Mesendoderm (in vitro differentiated cells): Measurements from ENCODE around the gene GPR176.
A peak's percentile ranks its signal among the peaks of the same experiment; 100 is the strongest.

ENCODE experiments used
- DNase-seq: peaks from one replicate; pipeline ENCODE4 v3.0.0; 2013
- H2AK5ac ChIP-seq: 2 replicates; pipeline ENCODE4 v1.6.1; 2013; ENCODE audit warnings: low read length, inconsistent platforms
- H2BK120ac ChIP-seq: 2 replicates; pipeline ENCODE4 v1.6.1; 2013; ENCODE audit warnings: low read depth, mild to moderate bottlenecking, low read length, moderate library complexity, mixed read lengths
- H2BK15ac ChIP-seq: replicated peaks from 2 replicates; pipeline ENCODE4 v1.6.1; 2013; ENCODE audit warnings: low read depth, mild to moderate bottlenecking, moderate library complexity
- H2BK5ac ChIP-seq: 2 replicates; pipeline ENCODE4 v1.6.1; 2013; ENCODE audit warnings: low read length, inconsistent platforms
- H3K18ac ChIP-seq: 2 replicates; pipeline ENCODE4 v1.6.1; 2013; ENCODE audit warnings: mild to moderate bottlenecking, low read length, mixed read lengths
- H3K23ac ChIP-seq: one replicate; pipeline ENCODE4 v1.6.1; 2013; ENCODE audit warnings: low read length
- H3K27ac ChIP-seq: 2 replicates; pipeline ENCODE4 v1.5.1; 2013; ENCODE audit warnings: low read depth, mild to moderate bottlenecking, inconsistent platforms, low read length, moderate library complexity
- H3K27me3 ChIP-seq: 2 replicates; pipeline ENCODE4 v1.6.1; 2013; ENCODE audit warnings: low read length, control low read depth, mild to moderate bottlenecking, inconsistent platforms; ENCODE audit not compliant: insufficient read depth, poor library complexity
- H3K36me3 ChIP-seq: 2 replicates; pipeline ENCODE4 v1.6.1; 2013; ENCODE audit warnings: low read length, inconsistent platforms; ENCODE audit not compliant: control insufficient read depth, insufficient read depth
- H3K4ac ChIP-seq: one replicate; pipeline ENCODE4 v1.6.1; 2013; ENCODE audit warnings: low read depth, mild to moderate bottlenecking, low read length, moderate library complexity
- H3K4me1 ChIP-seq: 2 replicates; pipeline ENCODE4 v1.6.1; 2013; ENCODE audit warnings: low read depth, low read length, inconsistent platforms; ENCODE audit not compliant: control insufficient read depth
- H3K4me2 ChIP-seq: 2 replicates; pipeline ENCODE4 v1.6.1; 2013; ENCODE audit warnings: low read length
- H3K4me3 ChIP-seq: 2 replicates; pipeline ENCODE4 v1.5.1; 2013; ENCODE audit warnings: mild to moderate bottlenecking, low read length
- H3K56ac ChIP-seq: one replicate; pipeline ENCODE4 v1.6.1; 2013; ENCODE audit warnings: low read length
- H3K79me1 ChIP-seq: 2 replicates; pipeline ENCODE4 v1.6.1; 2013; ENCODE audit warnings: low read length, inconsistent platforms
- H3K79me2 ChIP-seq: 2 replicates; pipeline ENCODE4 v1.6.1; 2013; ENCODE audit warnings: mild to moderate bottlenecking, low read length; ENCODE audit not compliant: control insufficient read depth, insufficient read depth
- H3K9ac ChIP-seq: 2 replicates; pipeline ENCODE4 v1.6.1; 2013; ENCODE audit warnings: low read length, inconsistent platforms
- H4K5ac ChIP-seq: one replicate; pipeline ENCODE4 v1.6.1; 2013; ENCODE audit warnings: low read length
- H4K8ac ChIP-seq: one replicate; pipeline ENCODE4 v1.6.1; 2013; ENCODE audit warnings: low read depth, mild to moderate bottlenecking, control low read depth, low read length, moderate library complexity
- WGBS: extraction: QIAGEN DNeasy Blood & Tissue Kit; methylation state at CpG from one replicate; pipeline ENCODE4 v1.1.7; 2013; ENCODE audit warnings: low lambda C conversion rate, missing lambda C conversion rate; ENCODE audit not compliant: insufficient coverage; ENCODE audit errors: extremely low coverage; 5-methylcytosine and 5-hydroxymethylcytosine counted together

Gene GPR176

DNA sequence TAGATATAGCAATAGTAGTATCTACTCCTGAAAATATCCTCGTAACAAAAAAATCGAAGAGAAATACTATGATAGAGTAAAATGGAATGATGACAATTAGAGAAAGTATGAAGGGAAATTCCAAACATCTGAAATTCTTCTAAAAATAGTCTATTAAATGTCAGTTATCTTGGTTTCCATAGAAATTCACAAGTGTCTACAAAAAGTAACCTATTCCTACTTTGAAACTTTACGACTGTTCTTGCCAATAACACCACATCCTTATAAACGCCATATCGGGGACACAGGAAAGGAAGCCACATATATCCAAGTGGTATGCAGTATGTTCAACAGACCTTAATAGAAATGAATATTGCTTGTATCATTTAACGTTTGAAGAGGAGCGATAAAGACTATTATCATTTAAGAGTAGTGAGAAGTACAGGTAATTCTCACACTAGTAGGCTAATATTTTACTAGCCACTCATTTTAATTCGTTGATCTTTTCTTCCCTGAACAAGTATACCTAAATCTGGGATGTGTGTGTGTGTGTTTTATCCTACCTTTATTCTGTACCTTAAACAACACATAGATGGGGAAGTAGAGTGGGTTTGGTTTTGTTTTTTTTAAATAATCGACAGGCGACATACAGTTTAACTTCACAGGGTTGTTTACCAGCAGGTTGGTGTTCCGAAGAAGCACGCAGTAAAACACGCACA lies 1.2 kb downstream of the GPR176 start:
- Histone ChIP-seq H3K27ac (no peak overlapping the region), H3K9ac (peak overlapping the region; percentile 71), H3K56ac (no peak overlapping the region), H3K4ac (no peak overlapping the region), H3K18ac (no peak overlapping the region), H2BK5ac (no peak overlapping the region), H2AK5ac (no peak overlapping the region), H3K4me2 (peak overlapping the region; percentile 97), H3K27me3 (no peaks in the 10 kb centered on the region), H3K23ac (no peak overlapping the region), H4K8ac (no peak overlapping the region), H3K4me3 (peak overlapping the region; percentile 74), H3K36me3 (no peaks in the 10 kb centered on the region), H2BK120ac (no peak overlapping the region), H2BK15ac (no peak overlapping the region), H3K79me1 (no peaks in the 10 kb centered on the region), H3K4me1 (no peaks in the 10 kb centered on the region), H3K79me2 (peaks cover 14% of the 10 kb centered on the region), H4K5ac (no peak overlapping the region)
- no peak for DNase-seq
- WGBS = no CpG with 5 or more reads among the region's 13 CpGs

DNA sequence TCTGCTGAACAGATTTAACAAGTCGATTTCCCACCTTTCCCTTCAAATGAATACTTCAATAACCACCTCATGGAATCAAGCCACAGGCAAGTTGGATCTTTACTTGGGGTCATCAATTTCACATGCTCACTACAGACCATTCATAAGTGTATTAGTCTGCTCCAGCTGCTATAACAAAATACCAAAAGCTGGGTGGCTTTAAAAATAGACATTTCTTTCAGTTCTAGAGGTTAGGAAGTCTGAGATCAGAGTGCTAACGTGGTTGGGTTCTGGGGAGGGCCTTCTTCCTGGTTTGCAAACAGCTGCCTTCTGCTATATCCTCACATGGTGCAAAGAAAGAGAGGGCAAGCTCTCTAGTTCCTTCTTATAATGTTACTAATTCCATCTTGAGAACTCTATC lies 5.1 kb downstream of the GPR176 start:
- Histone ChIP-seq H3K4ac (no peak overlapping the region), H3K79me2 (peaks cover 19% of the 10 kb centered on the region), H3K79me1 (no peaks in the 10 kb centered on the region), H2BK5ac (no peak overlapping the region), H3K27ac (no peak overlapping the region), H3K36me3 (no peaks in the 10 kb centered on the region), H2BK15ac (no peak overlapping the region), H3K9ac (no peak overlapping the region), H2BK120ac (no peak overlapping the region), H3K18ac (no peak overlapping the region), H3K23ac (no peak overlapping the region), H3K4me1 (no peaks in the 10 kb centered on the region), H3K27me3 (no peaks in the 10 kb centered on the region), H4K8ac (no peak overlapping the region), H3K4me2 (no peak overlapping the region), H4K5ac (no peak overlapping the region), H3K4me3 (no peak overlapping the region), H3K56ac (no peak overlapping the region), H2AK5ac (no peak overlapping the region)
- no CpG with 5 or more reads among the region's 2 CpGs for WGBS
- DNase-seq = no peak

DNA sequence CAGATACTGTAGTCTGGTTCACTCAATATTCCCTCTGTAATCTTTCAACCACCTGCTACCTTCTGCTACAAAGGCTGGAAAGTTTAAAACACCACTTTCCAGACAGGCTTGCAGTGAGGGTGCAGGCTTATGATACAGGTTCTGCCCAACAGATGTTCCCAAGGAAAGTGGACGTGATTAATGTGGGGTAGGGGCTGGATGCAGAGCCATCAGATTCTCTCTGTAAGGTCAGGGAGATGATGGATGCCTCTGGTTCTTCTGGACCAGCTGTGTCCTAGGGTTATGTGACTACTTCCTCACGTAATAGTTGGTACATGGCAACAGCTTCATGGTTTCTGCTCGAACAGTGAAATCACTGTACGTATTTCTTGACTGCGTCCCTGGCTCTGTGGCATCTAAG lies 11.1 kb downstream of the GPR176 start:
- Histone ChIP-seq H3K79me1 (peaks cover 6% of the 10 kb centered on the region), H3K27ac (no peak overlapping the region)
- no CpG with 5 or more reads among the region's 5 CpGs for WGBS

DNA sequence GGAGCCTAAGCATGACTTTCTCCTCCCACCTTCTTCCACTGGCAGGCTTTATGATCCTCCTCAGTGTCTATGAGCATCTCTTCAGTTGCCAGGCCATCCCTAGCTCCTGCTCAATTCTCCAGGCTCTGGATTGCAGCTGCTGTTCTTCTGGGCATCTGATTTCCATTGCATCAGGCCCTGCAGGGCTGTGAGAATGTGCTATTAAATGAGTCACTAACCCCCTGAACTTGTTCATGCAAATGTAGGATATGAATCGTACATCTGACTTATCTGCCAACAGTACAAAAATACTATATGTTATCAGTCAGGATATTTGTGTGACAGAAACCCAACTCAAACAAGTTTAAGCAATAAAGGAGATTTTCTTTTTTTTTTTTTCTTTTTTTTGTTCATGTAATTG lies 11.9 kb downstream of the GPR176 start:
- peaks cover 4% of the 10 kb centered on the region for H3K4me1 ChIP-seq
- no peaks in the 10 kb centered on the region for H3K27me3 ChIP-seq
- no peak overlapping the region for H2BK15ac ChIP-seq
- H3K23ac ChIP-seq = no peak overlapping the region
- no peak overlapping the region for H2BK5ac ChIP-seq
- H3K4me2 ChIP-seq = no peak overlapping the region
- DNase-seq = no peak
- H3K79me2 ChIP-seq = peaks cover 15% of the 10 kb centered on the region
- no peak overlapping the region for H4K5ac ChIP-seq
- no peak overlapping the region for H3K9ac ChIP-seq
- H3K36me3 ChIP-seq = no peaks in the 10 kb centered on the region
- H3K4ac ChIP-seq = no peak overlapping the region
- H2BK120ac ChIP-seq = no peak overlapping the region
- H3K79me1 ChIP-seq = peaks cover 6% of the 10 kb centered on the region
- no peak overlapping the region for H3K18ac ChIP-seq
- H3K4me3 ChIP-seq = no peak overlapping the region
- H3K56ac ChIP-seq = peak overlapping the region; percentile 20
- no peak overlapping the region for H3K27ac ChIP-seq
- H4K8ac ChIP-seq = no peak overlapping the region
- WGBS = no CpG with 5 or more reads among the region's 1 CpG
- no peak overlapping the region for H2AK5ac ChIP-seq

More for the DNA sequence above, 11.1 kb downstream of the GPR176 start:
- Histone ChIP-seq H3K4me2 (no peak overlapping the region), H4K5ac (no peak overlapping the region), H4K8ac (no peak overlapping the region), H3K23ac (no peak overlapping the region), H2BK120ac (no peak overlapping the region), H3K56ac (peak overlapping the region; percentile 28), H3K18ac (no peak overlapping the region), H3K4ac (no peak overlapping the region), H3K27me3 (no peaks in the 10 kb centered on the region), H2BK15ac (no peak overlapping the region), H3K79me2 (peaks cover 15% of the 10 kb centered on the region), H2AK5ac (no peak overlapping the region), H3K9ac (no peak overlapping the region), H3K4me3 (no peak overlapping the region), H2BK5ac (no peak overlapping the region), H3K36me3 (no peaks in the 10 kb centered on the region), H3K4me1 (peaks cover 4% of the 10 kb centered on the region)
- DNase-seq = no peak

DNA sequence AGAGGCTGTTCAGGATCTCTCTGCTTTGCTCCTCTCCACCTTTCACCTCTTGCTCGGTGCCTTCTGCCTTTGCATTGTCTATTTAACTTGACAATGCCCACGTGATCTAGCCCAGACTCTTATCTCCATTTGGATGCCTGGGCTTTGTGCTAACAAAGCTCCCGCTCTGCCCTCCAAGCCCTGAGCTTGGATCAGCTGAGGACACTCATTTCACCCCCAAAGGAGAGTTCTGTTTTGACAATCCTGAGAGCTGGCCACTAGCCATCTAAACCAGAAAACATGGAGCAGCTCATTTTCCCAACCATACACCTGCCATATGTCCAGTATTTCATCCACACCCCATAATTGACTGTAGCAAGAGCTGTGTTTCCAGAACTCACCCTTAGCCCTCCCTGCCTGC lies 12.8 kb downstream of the GPR176 start:
- Histone ChIP-seq H2BK5ac (no peak overlapping the region), H4K5ac (no peak overlapping the region), H3K27me3 (no peaks in the 10 kb centered on the region), H3K79me2 (peaks cover 15% of the 10 kb centered on the region), H3K4me1 (peaks cover 4% of the 10 kb centered on the region), H3K79me1 (peaks cover 6% of the 10 kb centered on the region), H3K23ac (no peak overlapping the region), H2AK5ac (no peak overlapping the region), H3K9ac (no peak overlapping the region), H3K4me3 (no peak overlapping the region), H3K56ac (no peak overlapping the region), H3K18ac (no peak overlapping the region), H3K27ac (no peak overlapping the region), H3K4ac (no peak overlapping the region), H2BK15ac (no peak overlapping the region), H4K8ac (no peak overlapping the region), H3K4me2 (no peak overlapping the region), H2BK120ac (no peak overlapping the region), H3K36me3 (no peaks in the 10 kb centered on the region)
- peak; percentile 29 for DNase-seq
- no CpG with 5 or more reads among the region's 3 CpGs for WGBS

DNA sequence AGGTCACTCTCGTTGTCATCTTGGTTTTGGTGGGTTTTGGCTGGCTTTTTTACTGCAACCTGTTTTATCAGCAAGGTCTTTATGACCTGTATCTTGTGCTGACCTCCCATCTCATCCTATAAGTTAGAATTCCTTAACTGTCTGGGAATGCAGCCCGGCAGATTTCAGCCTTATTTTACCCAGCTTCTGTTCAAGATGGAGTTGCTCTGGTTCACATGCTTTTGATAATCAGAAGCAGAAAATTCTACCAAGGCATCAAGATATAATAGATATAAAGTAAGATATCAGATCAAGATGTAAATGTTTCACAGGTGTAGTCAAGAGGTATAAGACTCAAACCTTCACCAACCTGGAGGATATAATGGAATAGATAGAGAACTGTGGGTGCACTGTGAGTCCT lies 16.0 kb downstream of the GPR176 start:
- no CpG with 5 or more reads among the region's 2 CpGs for WGBS
- H3K4me1 ChIP-seq = peaks cover 8% of the 10 kb centered on the region

More for the DNA sequence above, 16.0 kb downstream of the GPR176 start:
- Histone ChIP-seq H3K9ac (no peak overlapping the region), H3K23ac (no peak overlapping the region), H3K79me2 (peaks cover 8% of the 10 kb centered on the region), H2BK15ac (no peak overlapping the region), H2AK5ac (no peak overlapping the region), H3K27me3 (no peaks in the 10 kb centered on the region), H4K8ac (no peak overlapping the region), H3K18ac (peak overlapping the region; percentile 34), H3K79me1 (peaks cover 6% of the 10 kb centered on the region), H3K4me2 (no peak overlapping the region), H3K56ac (no peak overlapping the region), H2BK5ac (no peak overlapping the region), H3K27ac (no peak overlapping the region), H3K4me3 (no peak overlapping the region), H2BK120ac (no peak overlapping the region), H3K36me3 (no peaks in the 10 kb centered on the region), H3K4ac (no peak overlapping the region), H4K5ac (no peak overlapping the region)
- no peak for DNase-seq
